Dedifferentiated amniotic fluid mesenchymal stem cell (primary cell): Measurements from ENCODE around the gene DAB2IP.
"Not testable (repeated sequence)": the region's sequence is repeated elsewhere in the genome, so short reads cannot be mapped to it uniquely, and the experiment has no call there.

Experiments
- DNase-seq: peaks from one replicate; pipeline ENCODE4 v3.0.0-alpha.2; 2016; ENCODE audit errors: extremely low spot score

The DAB2IP gene

DNA sequence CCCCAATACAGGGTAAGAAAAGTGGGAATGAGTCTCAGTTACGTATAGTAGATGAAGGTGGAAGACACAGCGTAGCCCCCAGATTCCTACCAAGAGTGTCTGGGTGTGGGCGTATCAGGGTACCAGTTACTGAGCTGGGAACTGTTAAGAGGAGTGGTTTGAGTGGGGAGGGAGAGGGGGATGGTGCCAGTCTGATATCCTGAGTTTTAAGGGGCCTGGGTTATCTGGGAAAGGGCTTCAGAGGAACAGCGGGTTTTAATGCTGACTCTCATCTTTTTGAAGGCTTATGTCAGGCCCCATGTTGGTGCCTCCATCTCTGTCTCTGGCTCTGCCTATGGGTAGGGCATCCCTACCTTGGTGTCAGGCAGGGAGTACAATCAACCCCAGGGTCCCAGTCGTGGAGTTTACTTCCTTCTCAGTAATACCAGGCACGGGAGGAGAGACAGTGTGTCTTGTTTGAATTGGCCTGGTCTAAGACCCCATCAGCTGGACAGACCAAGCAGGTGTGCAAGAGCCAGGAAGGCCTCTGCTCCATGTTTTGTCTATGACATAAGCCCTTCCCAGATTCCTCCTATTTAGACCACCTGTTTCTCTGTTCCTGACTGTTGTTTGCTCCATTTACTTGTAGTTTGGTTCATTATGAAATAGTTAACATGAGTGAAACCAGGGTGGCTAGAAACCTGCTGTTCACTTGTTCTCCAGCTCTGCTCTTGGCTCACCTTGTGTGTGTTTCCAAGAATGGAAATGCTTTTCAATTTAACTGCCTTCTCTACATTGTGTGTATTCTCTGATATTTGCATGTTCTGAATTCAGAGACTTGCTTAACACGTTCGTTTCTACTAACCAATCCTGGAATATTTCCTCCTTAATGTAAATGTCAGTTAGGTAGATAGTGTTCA, 125.6 kb downstream of the DAB2IP start:
- no peak for DNase-seq

DNA sequence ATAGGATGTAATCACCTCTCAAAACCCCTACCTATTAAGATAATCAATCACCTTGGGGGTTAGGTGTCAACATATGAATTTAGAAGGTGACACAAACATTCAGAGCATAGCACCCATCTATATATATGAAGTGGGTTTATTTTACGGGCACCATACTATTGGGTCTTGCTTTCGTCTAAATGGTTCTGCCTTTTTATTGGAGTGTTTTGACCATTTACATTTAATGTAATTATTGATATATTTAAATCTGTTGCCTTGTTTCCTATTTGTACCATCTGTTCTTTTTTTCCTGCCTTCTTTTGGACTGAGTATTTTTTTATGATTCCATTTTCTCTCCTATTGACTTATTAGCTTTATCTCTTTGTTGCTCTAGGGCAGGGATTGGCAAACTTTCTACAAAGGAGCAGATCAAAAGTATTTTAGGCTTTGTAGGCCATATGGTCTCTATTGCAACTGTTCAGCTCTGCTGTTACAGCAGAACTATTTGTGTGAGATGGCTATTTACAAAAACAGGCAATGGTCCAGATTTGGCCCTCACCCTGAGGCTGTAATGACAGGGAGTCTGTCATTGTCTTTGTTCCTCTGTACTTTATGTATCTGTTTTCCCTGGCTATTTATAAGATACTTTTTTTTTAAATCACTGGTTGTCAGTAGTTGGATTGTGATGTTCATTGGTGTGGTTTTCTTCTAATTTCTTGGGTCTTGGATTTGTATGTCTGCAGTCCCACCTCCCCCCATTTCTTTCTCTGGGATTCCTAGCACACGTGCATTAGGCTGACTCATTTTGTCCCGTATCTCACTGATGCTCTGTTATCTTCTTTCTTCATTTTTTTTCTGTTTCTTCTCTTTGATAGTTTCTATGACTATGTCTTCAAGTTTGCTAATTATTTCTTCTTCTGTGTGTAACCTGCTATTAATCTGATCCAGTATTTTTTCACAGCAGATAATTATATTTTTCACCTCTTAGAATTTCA, 127.1 kb downstream of the DAB2IP start:
- no peak for DNase-seq

DNA sequence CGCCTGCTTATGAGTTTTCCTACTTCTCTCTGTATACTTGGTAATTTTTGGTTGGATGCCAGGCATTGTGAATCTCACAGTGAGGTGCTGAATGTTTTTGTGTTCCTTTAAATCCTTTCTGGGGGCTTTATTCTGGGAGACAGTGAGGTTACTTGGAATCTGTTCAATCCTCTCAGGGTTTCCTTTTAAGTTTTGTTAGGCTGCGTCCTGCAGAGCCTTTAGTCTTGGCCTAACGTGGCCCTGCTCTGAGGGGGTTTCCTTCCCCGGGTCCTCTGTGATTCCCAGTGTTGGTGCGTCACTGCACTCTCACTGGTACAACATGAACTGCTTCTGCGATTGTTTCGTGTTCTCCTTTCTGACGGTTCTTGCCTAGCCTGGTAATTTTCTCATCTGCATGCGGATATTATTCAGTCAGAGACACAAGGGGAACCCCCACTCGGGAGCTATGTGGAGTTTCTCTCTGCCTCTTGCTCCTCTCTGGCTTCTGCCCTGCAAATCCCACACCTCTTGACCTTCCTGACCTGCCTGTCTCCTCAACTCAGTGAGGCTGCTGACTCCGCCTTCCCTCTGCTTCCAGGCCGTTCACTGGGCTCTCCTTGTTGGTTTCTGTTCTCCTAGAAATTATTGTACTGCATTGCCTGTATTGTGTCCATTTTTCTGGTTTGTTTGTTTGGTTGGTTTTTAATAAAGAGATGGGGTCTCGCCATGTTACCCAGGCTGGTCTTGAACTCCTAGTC, 128.1 kb downstream of the DAB2IP start:
- no peak for DNase-seq

DNA sequence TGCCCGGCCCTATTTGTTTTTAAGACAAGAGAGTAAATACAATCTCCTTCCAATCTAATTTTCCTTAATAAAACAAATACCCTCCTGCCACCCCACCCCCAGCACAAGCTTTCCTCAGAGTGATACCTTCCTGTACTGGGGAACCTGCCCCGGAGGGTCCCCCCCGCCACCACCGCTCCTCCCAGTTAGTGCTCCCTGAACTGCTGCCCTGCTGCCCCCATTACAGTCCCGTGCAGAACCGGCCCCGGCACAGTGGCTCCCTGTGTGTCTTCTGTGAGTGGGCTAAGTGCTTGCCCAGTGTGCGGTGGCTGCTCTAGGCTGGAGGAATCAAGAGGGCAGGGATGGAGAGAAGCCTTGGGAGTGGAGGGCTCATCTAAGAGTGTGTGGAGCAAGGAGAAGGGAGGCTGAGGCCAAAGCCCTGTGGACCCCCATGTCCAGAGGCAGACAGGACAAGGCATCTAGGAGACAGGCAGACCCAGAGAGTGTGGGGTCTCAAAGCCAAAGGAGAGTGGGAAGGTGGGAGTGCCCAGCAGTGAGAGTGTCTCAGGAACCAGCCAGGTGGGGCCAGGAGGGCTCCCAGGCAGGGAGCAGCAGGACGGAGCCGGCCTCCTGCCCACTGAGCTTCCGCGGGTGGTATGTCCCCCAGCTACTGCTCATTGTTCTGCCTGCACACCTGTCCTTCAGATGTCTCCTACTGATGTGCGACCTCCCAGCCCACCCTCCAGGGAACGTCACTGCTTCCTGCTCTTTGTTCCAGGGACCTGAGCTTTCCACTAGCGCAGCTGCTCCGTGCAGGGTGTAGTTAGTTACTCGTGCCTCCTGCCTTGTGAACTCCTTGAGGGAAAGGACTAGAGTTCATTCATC, 129.0 kb downstream of the DAB2IP start:
- no peak for DNase-seq

DNA sequence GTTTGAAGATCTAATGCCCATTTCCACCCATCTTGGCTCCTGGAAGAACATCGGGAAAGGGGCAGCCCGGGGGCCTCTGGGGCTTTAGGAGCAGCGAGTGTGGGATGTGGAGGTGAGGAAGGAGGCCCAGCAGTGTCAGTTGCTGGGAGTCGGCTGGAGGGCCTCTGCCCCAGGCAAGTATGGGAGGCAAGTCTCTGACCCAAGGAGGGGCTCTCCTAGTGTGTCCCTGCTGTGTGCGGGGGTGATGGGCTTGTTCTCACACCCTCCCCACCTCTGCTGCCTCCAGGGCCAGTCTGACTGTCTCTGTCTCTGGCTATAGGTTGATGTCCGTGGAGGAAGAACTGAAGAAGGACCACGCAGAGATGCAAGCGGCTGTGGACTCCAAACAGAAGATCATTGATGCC, 129.7 kb downstream of the DAB2IP start:
- DNase-seq = no peak

DNA sequence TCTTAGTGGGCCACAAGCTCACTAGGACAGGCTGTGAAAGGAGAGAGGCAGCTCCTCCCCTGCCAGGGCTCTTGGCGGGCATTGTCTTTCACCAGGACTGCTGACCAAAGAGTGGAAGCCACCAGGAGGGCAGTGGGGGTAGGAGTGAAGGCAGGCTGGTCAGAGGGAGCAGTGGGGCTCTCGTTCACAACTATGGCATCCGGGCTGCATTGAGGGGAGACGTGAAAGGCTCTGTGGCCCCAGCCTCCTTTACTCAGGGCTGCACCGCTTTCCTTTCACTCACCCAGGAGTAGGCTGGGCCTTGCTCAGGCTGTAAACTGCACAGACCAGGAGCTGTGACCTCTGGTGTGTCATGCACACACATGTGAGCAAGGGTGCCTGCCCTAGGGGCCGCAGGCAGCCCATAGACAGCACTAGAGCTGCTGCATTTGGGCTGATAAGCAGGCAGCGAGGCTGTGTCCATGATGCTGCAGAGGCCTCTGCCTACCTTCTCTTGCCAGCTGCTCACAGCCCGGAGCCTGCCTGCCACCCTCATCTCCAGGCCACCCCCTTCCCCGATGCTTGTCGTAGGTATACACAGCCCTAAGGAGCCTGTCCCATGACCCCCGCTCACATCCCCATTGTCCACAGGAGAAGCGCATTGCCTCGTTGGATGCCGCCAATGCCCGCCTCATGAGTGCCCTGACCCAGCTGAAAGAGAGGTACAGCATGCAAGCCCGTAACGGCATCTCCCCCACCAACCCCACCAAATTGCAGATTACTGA, 130.4 kb downstream of the DAB2IP start:
- DNase-seq = no peak

DNA sequence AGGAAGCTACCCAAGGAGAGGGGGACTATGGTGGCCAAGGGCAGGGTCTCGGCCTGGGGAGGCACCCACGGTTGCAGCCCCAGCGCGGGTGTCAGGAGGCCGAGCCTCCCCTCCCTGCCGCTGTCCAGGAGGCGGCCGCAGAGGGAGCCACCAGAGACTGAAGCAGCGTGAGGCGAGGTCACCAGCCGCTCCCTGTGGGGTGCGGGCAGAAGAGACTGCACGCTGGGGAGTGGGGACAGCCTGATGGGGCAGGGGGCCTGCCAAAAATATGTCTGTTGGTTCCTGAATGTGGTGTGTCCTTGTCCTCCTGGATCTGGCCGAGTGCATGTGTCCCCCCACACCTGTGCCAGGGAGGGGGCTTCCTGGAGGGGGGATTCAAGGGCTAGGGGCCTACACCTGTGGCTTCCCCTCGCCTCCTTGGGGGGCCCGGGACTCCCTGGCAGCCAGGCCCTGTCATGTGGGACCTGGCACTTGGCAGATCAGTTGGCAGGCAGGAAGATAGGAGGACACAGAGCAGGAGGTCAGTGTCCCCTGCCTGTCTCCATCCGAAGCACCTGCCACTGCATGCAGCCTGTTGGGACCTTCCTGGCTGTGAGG, 131.2 kb downstream of the DAB2IP start:
- DNase-seq = no peak

DNA sequence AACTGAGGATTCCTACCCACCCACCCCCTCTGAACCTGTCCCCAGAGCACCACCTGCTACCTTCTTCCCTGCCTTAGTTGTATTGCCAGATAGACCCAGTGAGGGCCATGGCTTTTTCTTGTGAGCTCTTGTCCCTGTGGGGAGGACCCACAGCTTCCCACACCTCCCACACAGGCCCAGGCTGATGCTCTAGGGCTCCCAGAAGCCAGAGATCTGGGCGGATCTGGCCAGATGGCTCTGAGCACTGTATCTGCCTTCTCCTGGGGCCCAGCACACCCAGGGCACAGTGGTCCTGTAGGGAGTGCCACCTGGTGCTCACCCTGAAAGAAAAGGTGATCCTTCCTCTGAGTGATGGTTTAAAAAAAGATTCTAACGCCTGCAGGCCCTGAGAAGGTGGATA, 131.7 kb downstream of the DAB2IP start:
- no peak for DNase-seq

DNA sequence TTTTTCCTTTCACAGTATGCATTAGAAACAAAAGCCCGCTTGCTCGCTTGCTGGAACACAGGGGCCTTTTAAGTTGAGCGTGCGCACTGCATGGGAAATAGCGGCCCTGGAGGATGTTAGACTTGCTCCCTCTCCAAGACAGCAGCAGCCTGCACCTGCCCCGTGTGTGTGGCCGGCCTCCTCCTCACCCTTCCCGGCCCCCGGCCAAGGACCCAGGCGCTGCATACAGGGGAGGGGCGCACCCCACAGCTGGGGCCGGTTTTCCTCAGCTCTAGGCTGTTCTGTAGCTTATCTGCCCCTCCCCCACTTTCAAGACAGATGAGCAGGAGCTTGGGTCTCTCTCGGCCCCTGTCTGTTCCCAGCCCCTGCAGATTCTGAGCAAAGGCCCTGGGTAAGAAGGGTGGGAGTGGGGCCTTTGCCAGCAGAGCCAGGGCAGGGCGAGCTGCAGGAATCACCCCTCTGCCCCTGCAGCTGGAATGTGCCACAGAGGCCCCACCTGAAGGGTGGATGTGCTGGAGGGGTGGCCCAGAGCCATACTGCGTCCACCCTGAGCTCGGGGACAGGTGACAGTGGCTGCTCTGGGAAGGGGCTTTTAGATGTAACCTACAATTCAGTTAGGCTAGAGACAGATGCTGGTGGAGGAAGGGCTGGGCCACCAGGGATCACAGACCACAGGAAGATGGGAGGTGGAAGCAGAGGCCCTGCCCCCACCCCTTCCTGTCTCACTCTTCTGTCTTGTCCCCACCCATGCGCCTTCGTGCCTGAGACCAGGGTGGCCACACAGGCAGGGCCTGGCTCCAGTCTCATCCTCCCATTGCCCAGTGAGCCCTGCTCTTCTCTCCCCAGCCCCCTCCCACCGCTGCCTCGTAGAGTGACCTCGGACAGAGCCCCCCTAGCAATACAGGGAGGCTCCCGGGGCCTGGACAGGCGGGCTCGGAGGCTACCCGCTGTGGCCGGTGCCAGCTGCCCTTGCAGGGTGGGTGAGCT, 132.4 kb downstream of the DAB2IP start:
- DNase-seq = no peak

DNA sequence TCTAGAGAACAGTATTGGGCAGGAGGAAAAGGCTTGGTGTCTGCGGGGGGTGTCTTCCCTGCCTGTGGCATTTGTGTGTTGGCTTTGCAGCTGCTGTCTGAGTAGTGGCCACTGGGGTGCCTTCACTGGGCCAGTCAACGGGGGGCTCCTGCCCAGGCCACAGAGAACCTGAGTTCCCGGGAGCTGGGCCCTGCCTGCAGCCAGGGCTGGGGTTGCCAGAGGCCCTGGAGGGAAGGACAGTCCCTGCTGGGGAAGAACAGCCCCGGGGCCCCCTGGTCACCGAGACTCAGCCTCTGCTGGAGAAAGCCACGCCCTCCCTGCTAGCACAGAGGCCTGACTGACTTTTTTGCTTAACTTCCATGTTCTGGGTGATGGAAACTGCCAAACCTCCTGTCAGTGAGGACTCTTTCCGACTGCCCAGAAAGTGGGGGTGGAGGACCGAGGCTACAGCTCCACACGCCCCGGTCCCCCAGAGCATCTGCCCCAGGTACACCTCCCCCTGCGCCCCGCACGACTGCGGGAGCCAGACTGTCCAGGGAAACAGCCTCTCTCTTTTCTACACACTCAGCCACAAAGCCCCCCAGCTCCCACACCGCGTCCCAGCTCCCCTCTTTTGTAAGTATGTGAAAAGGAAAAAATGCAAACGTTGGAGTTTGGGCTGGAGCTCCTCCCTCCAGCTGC, 133.4 kb downstream of the DAB2IP start:
- no peak for DNase-seq

DNA sequence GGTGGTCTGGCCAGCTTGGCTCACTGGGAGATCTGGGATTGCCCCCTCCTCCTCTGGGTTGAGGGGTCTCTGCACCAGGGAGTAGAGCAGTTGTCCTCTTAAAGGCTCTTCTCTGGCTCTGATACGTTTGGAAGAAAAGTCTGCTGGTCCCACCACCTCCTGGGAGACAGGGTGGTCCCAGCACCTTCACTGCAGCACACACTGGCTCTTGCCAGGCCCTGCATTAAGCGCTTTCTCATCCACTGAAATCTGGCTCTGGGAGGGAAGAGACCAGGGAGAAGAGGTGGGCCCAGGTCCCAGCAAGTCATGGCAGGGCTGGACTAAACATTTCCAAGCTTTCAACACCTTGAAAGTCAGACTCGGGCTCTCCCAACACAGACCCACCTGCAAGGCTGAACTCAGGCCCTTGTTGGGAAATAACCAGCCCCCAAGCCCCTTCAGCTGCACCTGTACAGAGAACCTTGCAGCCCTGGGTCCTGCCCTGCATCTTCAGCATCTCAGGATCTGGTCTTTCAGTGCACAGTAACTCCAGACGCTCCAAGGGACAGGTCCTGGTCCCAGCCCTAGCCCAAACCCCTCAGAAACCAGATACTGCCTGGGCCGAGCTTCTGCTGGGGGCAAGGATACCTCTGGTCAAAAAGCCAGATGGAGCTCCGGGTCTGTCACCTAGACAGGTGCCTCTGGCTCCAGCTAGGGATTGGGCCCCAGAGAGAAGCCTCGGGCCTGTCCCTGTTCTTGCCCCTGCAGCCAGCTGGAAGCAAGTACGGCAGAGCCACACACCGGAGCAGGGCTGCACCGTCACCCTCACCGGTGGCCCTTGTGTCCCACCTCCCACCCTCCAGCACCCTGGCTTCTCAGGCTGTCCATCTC, 134.5 kb downstream of the DAB2IP start:
- DNase-seq = no peak

DNA sequence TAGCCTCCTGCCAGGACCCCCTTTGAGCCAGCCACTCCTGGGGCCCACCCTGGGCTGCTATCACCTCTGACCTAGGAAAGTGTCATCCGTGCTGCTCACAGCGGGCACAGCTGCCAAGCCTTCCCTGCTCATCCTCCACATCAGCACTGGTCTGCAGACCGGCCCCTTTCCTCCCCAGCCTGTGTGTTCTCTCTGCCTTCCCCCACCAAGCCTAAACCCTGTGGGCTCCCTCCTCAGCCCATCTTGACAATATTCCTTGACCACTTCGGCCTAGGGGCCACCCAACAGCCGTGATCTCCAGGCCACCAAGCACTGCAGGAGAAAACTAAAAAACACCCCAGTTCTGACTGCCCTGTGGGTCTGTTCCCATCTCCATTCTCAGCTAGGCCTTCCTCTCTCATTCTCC, 135.1 kb downstream of the DAB2IP start:
- no peak for DNase-seq

DNA sequence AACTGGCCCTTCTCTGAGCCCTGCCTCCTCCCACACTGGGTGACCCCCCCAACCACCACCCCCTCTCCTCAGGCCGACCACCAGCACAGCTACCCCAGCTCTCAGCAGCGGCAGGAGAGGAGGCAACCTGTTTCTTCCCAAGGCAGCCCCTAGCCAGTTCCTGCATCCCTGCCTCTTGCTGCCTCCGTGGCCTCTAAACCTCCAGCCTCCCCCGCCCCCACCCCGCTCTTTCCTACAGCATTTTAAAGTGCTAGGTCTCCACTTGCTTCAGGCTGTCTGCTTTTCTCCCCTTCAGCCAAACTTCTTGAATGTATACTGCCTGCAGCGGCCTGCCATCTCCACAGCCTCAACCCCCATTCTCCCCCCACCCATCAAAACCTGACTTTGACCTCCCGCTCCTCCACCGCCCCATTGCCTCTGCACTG, 135.6 kb downstream of the DAB2IP start:
- DNase-seq = no peak

DNA sequence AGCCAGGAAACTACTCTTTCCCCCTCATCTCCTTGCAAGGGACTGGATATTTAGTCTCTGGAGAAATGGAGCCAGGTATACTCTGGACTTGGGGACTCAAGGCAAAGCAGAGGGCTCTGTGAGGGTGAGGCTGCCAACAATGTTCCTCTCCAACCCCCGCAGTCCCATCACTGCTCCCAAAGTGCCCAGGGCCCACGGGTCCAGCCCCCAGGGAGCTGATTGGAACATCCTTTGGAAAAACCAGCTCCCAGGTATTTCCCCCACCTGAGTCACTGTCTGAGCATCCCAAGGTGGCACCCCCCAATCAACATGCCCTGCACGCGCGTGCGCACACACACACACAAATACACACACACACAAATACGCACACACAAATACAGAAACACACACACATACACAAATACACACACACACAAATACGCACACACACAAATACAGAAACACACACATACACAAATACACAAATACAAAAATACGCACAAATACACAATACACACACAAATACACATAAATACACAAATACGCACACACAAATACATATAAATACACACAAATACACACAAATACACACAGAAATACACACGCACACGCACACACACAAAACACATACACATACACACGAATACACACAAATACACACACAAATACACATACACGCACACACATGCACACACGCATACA, 137.4 kb downstream of the DAB2IP start:
- DNase-seq = no peak

DNA sequence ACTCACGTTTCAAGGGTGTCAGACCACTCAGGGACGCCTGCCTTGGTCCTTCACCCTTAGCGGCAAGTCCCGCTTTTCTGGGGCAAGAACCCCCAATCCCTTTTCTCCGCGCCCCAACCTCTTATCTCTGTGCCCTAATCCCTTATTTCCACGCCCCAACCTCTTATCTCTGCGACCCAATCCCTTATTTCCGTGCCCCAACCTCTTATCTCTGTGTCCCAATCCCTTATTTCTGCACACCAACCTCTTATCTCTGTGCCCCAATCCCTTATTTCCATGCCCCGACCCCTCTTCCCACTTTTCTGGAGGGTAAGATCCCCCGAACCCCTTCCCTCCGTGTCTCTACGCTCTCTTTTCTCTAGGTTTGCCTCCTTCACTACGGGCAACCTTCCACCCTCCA, 139.4 kb downstream of the DAB2IP start:
- DNase-seq = no peak

DNA sequence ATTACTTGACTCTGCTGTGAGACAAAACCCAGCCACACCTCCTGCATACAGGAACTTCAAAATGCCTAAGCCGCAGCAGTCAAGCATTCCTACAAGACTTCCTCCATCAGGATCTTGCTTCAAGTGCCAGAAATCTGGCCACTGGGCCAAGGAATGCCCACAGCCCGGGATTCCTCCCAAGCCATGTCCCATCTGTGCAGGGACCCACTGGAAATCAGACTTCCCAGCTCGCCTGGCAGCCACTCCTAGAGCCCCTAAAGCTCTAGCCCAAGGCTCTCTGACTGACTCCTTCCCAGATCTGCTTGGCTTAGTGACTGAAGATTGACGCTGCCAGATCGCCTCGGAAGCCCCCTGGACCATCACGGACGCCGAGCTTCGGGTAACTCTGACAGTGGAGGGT, 141.0 kb downstream of the DAB2IP start:
- DNase-seq = not testable (repeated sequence)
